ENCODE results near the gene L3MBTL2.

The L3MBTL2 gene

DNA sequence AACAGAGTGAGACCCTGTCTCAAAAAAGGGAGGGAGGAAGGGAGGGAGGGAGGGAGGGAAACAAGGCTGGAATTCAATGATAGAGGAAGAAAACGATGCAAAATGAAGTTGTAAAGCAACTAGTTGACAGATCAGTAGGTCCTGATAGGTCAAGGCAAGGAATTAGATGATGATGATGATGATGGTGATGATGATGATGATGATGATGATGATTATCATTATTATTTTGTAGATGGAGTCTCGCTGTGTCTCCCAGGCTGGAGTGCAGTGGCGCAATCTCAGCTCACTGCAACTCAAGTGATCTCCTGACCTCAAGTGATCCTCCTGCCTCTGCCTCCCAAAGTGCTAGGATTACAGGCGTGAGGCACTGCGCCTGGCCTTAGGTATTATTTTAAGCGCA lies 11.3 kb upstream of the L3MBTL2 start:
- Histone ChIP-seq H3K36me3 (ENCODE audit: insufficient read depth) (no peaks in the 10 kb centered on the region), H3K79me2 (ENCODE audit: insufficient read depth, low read depth) (no peaks in the 10 kb centered on the region), H3K4me1 (ENCODE audit: low read depth, poor library complexity, severe bottlenecking) (peaks cover 13% of the 10 kb centered on the region), H3K4me3 (IDR thresholded peaks at IDR 0.05; ENCODE audit: insufficient read depth, low read depth, low read length) (no peak overlapping the region), H3K4me2 (no peak overlapping the region), H3K27ac (no peak overlapping the region), H2AFZ (ENCODE audit: low read depth) (no peak overlapping the region), H4K20me1 (ENCODE audit: insufficient read depth) (no peaks in the 10 kb centered on the region), H3K27me3 (ENCODE audit: insufficient read depth, low read depth) (0 out of 2 replicates have a peak, but pooled peaks cover 4% of the 10 kb centered on the region), H3K9ac (no peak overlapping the region)
- TF ChIP-seq, protein P1, sequence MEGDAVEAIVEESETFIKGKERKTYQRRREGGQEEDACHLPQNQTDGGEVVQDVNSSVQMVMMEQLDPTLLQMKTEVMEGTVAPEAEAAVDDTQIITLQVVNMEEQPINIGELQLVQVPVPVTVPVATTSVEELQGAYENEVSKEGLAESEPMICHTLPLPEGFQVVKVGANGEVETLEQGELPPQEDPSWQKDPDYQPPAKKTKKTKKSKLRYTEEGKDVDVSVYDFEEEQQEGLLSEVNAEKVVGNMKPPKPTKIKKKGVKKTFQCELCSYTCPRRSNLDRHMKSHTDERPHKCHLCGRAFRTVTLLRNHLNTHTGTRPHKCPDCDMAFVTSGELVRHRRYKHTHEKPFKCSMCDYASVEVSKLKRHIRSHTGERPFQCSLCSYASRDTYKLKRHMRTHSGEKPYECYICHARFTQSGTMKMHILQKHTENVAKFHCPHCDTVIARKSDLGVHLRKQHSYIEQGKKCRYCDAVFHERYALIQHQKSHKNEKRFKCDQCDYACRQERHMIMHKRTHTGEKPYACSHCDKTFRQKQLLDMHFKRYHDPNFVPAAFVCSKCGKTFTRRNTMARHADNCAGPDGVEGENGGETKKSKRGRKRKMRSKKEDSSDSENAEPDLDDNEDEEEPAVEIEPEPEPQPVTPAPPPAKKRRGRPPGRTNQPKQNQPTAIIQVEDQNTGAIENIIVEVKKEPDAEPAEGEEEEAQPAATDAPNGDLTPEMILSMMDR (conservative IDR thresholded peaks at IDR 0.05; ENCODE audit: low read depth, low read length), result no peak

DNA sequence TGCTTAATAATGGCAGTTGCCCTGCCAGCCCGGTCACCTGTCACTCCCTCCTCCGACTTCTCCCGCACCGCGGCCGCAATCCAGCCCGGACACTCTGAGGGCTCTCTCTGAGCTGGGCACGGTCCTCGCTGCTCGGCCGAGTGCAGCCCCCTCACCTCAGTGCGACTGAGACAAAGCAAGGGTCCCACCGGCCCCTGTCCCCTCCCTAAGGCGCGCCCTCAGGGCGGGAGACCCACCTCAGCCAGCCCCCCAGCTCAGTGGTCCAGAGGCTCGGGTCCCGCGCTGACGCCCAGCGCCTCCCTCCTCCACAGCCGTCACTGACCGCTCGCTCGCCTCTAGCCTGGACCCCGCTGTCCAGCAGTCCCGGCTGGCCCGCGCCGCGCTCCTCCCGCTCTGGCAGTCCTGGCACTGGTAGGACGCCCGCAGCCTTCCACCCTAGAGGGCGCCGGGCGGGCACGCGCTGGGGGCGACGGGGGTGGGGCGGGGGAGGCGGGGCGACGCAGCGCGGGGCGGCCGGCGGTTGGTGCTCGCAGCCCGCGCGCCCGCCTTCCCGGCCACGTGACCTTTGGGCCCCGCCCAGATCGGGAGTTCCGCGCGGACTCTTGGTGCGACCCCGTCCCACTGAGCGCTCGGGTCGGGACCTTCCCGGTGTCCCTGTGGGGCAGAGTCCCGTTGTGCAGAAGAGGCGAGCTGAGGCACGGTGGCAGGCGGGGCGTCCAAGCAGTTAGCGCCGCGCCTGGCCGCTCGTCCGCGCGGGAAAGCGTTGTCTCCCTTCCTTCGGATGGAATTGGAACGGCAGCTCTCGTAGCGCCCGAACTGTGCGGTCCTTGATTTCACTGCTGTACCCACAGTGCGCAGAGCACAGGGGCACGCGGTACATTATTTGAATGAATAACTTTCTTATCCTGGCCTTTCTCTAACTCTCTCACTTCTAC lies 7.8 kb upstream of the L3MBTL2 start:
- Histone ChIP-seq H3K36me3 (ENCODE audit: insufficient read depth) (no peaks in the 10 kb centered on the region), H3K27me3 (ENCODE audit: insufficient read depth, low read depth) (peaks cover 10% of the 10 kb centered on the region), H4K20me1 (ENCODE audit: insufficient read depth) (no peaks in the 10 kb centered on the region), H3K9ac (peak overlapping the region; percentile 24; the same call in 1 of the 2 replicates), H3K27ac (no peak overlapping the region), H3K4me2 (peak overlapping the region; percentile 94), H3K4me3 (IDR thresholded peaks at IDR 0.05; ENCODE audit: insufficient read depth, low read depth, low read length) (no peak overlapping the region), H2AFZ (ENCODE audit: low read depth) (peak overlapping the region; percentile 95), H3K79me2 (ENCODE audit: insufficient read depth, low read depth) (no peaks in the 10 kb centered on the region), H3K4me1 (ENCODE audit: low read depth, poor library complexity, severe bottlenecking) (peaks cover 14% of the 10 kb centered on the region)
- TF ChIP-seq, protein P1 (conservative IDR thresholded peaks at IDR 0.05; ENCODE audit: low read depth, low read length), result no peak

DNA sequence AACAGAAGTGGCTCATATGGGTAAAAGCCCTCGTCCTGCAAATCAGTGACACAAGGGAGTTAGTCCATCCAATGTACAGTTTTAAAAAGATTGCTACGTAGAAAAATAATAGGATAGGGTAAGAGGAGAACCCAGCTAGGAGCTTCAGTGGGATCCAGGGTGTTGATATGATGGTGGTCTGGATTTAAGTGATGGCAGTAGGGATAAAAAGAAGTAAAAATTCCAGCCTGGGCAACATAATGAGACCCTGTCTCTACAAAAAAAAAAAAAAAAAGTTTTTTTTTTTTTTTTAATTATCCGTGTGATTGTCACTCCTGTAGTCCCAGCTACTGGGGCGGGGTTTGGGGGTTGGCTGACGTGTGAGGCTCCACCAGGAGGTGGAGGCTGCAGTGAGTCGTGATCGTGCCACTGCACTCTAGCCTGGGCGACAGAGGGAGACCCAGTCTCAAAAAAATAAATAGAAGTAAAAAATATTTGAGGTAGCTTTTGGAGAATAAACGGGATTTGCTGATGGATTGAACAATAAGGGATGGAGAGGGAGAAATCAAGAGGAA lies 7.0 kb upstream of the L3MBTL2 start:
- no peak overlapping the region for H3K4me3 ChIP-seq (IDR thresholded peaks at IDR 0.05; ENCODE audit: insufficient read depth, low read depth, low read length)
- no peaks in the 10 kb centered on the region for H3K79me2 ChIP-seq (ENCODE audit: insufficient read depth, low read depth)
- H2AFZ ChIP-seq (ENCODE audit: low read depth), result peak overlapping the region; percentile 95
- no peaks in the 10 kb centered on the region for H3K36me3 ChIP-seq (ENCODE audit: insufficient read depth)
- H3K27ac ChIP-seq, result no peak overlapping the region
- H3K27me3 ChIP-seq (ENCODE audit: insufficient read depth, low read depth), result peaks cover 11% of the 10 kb centered on the region
- H3K4me2 ChIP-seq, result peak overlapping the region; percentile 94
- TF ChIP-seq, protein P1 (conservative IDR thresholded peaks at IDR 0.05; ENCODE audit: low read depth, low read length), result no peak
- peaks cover 14% of the 10 kb centered on the region for H3K4me1 ChIP-seq (ENCODE audit: low read depth, poor library complexity, severe bottlenecking)
- H4K20me1 ChIP-seq (ENCODE audit: insufficient read depth), result no peaks in the 10 kb centered on the region
- H3K9ac ChIP-seq, result peak overlapping the region; percentile 24; the same call in 1 of the 2 replicates

DNA sequence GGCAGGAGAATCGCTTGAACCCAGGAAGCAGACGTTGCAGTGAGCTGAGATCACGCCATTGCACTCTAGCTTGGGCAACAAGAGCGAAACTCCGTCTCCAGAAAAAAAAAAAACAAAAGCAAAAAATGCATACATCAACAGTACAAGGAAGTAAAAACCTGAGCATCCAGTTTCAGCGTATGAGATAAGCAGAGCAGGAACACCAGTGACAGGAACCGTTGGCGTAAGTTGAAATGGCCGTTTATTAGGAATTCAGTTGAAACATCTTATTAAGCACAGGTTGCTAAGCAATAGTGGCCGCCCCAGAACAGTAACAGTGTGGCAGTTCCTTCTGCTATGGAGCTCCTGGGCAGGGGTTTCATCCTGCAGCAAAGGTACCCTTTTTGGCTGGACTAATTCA lies 4.0 kb upstream of the L3MBTL2 start:
- Histone ChIP-seq H3K79me2 (ENCODE audit: insufficient read depth, low read depth) (peaks cover 9% of the 10 kb centered on the region), H3K4me2 (no peak overlapping the region), H3K36me3 (ENCODE audit: insufficient read depth) (no peaks in the 10 kb centered on the region), H3K9ac (no peak overlapping the region), H3K27ac (no peak overlapping the region), H3K4me1 (ENCODE audit: low read depth, poor library complexity, severe bottlenecking) (peaks cover 16% of the 10 kb centered on the region), H2AFZ (ENCODE audit: low read depth) (no peak overlapping the region), H3K4me3 (IDR thresholded peaks at IDR 0.05; ENCODE audit: insufficient read depth, low read depth, low read length) (no peak overlapping the region), H3K27me3 (ENCODE audit: insufficient read depth, low read depth) (peaks cover 17% of the 10 kb centered on the region), H4K20me1 (ENCODE audit: insufficient read depth) (no peaks in the 10 kb centered on the region)
- TF ChIP-seq, protein P1 (conservative IDR thresholded peaks at IDR 0.05; ENCODE audit: low read depth, low read length), result no peak

Data from KMS-11 (cell line).